ENCODE results near the gene OR2Y1.
"Not testable (repeated sequence)": the region's sequence is repeated elsewhere in the genome, so short reads cannot be mapped to it uniquely, and the experiment has no call there.

OR2Y1 gene, protein sequence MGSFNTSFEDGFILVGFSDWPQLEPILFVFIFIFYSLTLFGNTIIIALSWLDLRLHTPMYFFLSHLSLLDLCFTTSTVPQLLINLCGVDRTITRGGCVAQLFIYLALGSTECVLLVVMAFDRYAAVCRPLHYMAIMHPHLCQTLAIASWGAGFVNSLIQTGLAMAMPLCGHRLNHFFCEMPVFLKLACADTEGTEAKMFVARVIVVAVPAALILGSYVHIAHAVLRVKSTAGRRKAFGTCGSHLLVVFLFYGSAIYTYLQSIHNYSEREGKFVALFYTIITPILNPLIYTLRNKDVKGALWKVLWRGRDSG

GRCh38 chr5:180739958-180740357 lies at the start of gene OR2Y1:
Gene OR2Y1, minus strand, starts transcription at chr5:180740058. Its CDS starts 0 bp downstream, at chr5:180740058.
- DNase-seq, result no peak

DNA sequence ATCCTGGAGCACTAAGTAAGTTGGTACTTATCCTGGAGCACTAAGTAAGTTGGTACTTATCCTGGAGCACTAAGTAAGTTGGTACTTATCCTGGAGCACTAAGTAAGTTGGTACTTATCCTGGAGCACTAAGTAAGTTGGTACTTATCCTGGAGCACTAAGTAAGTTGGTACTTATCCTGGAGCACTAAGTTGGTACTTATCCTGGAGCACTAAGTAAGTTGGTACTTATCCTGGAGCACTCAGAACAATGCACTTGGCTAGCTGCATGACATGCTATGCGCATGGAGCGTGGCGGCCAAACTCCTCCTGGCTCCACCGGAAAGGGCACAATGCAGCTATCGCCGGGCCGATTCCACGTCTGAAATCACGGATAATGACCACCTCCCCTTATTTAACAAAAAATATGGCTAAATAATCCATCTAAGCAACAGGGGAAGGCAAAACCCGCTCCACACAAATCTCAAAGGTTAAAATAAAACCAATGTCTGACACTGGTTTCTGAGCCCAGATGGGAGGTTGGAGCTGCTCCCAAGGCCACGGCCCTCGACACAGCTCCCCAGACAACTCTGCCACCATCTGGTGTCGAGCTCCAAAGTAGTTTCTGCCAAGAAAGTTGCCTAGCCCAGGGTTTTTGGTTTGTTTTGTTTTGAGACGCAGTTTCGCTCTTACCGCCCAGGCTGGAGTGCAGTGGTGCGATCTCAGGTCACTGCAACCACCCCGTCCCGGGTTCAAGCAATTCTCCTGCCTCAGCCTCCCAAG lies 49.0 kb upstream of the OR2Y1 start:
- not testable (repeated sequence) for DNase-seq

DNA sequence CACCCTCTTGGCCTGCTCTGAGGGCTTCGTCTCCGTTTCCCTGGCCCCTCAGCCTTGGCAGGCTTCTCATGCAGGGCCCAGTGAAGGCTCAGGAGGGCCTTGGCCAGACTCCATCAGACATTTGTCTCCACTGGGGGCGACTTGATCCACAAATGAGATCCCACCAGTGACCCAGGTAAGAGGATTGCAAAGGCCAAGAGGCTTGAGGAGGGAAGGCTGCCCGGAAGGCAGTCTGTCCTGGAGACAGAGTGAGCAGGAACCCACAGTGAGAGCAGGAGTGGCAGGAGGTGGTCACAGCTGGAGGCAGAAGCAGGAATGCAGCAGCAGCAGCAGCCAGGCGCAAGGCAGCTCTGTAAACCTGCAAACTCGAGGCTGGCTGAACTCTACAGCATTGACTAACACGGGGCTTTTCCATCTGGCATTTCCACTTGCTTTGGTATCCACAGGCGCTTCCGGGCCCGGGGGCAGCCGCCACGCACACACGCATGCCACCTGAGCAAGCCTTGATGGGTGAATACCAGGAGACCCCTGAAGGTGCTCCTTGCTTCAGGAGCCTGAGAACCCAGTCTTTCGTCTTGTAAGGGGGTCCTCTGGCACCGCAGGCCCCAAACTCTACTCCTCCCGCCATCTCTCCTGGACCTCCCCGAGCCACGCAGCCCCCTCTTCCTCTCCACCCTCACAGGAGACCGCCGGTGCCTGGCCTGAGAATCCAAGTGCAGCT lies 48.0 kb upstream of the OR2Y1 start:
- DNase-seq, result no peak

DNA sequence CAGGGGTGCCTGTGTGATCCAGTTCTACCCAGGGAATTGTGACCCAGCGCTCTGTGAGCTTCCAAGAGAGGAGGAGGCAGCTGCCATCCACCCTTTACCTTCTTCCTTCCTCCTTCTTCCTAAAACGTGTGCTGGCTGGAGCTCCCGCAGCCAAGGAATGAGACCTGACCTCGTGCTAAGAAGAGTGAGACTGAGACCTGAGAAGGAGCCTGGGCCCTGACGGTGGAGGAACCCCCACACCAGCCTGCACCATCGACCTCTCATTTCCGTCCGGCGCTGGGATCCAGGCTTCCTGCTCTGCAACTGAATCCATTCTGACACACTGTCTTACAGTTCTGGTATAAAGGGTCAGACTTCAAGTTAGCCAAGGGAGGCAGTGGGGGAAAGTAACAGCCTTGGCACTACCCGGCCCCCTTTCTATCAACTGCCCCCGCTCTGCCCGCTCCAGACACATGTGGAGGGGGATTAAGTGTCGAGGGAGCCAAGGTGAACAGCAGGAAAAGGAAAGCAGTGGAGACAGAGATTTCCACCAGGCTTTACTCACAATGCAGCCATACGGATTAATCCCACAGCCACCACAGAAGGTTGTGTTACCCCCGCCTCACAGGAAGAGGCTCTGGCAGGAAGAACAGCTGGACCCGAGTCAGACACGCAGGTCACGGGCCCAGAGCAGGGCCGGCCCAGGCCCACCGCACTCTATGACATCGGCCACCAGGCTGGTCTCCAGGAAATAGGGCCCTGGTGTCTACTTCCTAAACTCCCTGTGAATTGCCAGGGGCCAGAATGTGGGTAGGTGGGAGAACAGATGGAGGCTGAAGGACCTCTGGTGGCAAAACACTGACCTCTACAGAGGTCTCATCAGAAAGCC lies 46.9 kb upstream of the OR2Y1 start:
- DNase-seq, result no peak

- peak; percentile 86 for DNase-seq
Observed at GRCh38 chr5:180785794-180786221, 46.0 kb upstream of the OR2Y1 start.

DNA sequence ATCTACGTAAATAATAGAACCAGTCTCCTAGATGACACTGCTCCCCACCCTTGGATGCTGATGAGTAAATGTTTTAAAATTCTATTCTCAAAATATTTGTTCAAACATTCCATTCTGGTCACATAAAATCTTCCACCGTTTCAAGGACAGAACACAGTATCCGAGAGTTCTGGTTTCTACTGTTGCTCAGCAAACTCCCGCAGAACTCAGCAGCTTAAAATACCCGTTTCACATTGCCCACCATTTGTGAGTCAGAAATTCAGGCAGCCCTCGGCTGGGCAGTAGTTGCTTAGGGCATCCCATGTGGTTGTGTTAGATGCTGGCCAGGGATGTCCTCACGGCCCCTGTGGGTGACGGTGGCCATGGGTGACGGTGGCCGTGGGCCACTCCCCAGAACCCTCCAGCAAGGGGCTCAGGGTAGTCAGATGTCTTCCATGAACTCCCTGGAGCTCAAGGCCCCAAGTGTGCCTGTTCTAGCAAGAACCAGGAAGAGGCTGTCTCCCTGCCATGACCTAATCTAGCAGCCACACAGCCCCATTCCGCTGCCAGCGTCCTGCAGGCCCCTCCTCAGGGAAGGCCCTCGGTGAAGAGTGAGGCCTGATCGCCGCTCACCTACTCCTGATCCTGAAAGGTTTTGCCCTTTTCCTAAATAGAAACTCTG lies 45.4 kb upstream of the OR2Y1 start:
- peak; percentile 85 for DNase-seq

DNA sequence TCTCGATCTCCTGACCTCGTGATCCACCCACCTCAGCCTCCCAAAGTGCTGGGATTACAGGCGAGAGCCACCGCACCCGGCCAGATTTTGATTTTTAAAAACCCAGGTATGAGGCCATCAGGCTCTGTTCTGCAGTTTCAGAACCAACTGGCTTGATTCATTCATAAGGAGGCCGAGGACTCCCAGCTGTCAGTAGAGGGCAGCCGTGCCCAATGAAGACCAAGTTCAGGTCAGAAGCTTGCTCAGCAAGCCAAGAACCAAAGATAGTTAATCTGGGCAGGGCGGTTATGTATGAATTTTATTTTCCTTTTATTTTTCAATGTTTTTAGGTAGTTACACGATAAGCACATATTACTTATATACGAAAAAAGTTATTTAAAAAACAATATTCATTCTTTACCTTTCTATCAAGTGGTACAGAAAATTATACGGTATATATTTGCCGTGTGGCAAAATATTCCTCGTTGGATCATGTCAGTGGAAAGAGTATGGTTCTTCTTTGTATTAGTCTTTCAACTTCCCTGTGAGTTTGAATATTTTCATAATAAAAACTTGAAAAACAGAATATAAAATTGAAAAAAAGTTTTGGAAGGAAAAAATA lies 44.7 kb upstream of the OR2Y1 start:
- DNase-seq, result peak; percentile 80

DNA sequence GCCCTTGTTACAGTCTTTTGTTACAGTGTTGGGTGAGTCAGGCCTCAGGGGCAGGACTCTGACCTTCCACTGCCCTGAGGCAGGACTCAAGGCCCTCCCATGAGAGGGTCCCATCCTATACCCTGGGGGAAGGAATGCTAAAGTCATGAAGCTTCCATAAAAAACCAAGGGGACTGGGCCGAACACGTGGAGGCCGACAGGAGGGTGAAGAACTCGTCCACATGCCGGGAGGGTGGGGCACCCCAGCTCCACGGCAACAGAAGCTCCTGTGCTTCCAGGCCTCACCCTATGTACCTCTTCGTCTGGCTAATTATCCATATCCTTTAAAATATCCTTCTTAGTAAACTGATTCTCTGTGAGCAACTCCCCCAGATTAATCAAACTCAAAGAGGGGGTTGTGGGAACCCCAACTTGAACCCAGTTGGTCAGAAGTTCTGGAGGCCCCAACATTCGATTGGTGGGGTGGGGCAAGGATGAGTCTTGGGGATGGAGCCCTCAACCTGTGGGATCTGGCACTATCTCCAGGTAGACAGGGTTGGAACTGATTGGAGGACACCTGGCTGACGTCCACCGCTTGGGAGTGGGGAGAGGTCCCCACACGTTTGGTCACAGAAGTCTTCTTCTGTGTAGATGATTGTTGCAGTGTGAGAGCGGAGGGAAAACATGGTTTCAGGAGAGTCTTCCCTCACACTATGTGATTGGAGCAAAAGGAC lies 43.6 kb upstream of the OR2Y1 start:
- no peak for DNase-seq

- DNase-seq, result no peak
Observed at GRCh38 chr5:180782748-180783147, 42.9 kb upstream of the OR2Y1 start.

GRCh38 chr5:180781900-180782326 lies 42.1 kb upstream of the OR2Y1 start:
- DNase-seq, result not testable (repeated sequence)

- DNase-seq, result no peak
Observed at GRCh38 chr5:180779985-180780610, 40.2 kb upstream of the OR2Y1 start.

DNA sequence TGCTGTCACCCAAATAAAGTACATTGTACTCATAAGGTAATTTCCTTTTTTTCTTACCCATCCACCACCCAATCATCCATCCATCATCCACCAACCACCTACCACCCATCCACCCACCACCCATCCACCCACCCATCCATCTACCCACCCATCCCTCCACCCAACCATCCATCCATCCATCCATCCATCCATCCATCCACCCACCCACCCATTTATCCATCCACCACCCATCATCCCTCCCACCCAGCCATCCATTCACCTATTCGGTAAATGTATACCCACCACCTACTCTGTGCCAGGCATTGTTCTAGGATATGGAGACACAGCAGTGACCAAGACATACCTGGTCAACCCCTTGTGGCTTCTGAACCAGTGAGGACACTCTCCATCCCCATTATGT lies 37.6 kb upstream of the OR2Y1 start:
- DNase-seq, result no peak

DNA sequence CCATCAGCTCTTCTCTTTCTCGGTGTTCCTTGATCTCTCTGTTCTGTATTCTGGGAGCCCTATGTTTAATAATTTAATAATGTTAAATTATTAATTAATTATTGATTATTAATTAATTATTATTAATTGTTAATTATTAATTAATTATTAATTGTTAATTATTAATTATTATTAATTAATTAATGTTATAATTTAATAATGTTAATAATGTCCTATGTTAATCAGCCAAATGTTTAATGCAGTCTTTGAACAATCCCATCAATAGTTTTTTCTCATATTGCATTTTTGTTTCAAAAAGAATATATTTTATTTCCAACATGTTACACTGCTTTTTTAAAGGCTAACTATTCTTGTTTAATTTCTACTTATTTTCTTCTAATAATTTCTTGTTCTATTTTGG lies 36.5 kb upstream of the OR2Y1 start:
- no peak for DNase-seq

DNA sequence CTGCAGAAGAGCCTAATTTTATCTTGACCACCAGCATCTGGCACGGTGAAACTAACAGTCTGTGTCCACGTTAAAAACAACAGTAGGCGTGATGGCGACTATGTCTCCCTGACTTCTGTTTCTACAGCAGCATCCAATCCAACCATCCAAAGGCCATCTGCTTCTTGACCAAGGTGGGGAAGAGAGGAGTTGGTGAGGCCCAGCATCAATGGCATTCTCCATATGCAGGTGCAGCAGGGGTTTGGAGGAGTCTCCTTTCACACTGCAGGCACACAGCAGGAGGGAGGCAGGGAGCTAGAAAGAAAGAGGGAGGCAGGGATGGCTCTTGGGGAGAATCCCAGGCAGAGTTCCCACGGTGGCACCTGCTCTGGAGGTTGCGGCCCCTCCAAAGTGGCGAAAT lies 35.8 kb upstream of the OR2Y1 start:
- DNase-seq, result no peak

DNA sequence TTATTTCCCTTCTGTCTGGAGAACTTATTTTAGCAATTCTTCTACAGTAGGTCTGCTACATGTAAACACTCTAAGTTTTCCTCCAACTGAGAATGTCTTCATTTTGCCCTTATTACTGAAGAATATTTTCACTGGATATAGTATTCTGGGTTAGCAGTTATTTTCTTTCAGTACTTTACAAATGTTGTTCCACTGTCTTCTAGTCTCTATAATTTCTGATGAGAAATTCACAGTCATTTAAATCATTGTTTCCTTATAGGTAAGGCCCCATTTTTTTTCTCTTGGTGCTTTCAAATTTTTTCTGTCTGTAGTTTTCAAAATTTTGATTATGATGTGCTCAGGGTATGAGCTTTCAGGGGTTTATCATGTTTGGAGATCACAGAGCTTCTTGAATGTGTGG lies 32.0 kb upstream of the OR2Y1 start:
- DNase-seq, result no peak

GRCh38 chr5:180769821-180770220 lies 30.0 kb upstream of the OR2Y1 start:
- no peak for DNase-seq

- DNase-seq, result no peak
Observed at GRCh38 chr5:180755601-180756000, 15.7 kb upstream of the OR2Y1 start.

GRCh38 chr5:180744253-180744652 lies 4.4 kb upstream of the OR2Y1 start:
- DNase-seq, result no peak

- DNase-seq, result no peak
Observed at GRCh38 chr5:180742727-180743126, 2.9 kb upstream of the OR2Y1 start.

- not testable (repeated sequence) for DNase-seq
Observed at GRCh38 chr5:180740953-180741352, 1.1 kb upstream of the OR2Y1 start.
